Upper lobe of left lung (tissue), 4 donors: ENCODE results near the gene KCNIP3.

Source experiments
- EP300 ChIP-seq, 4 donors: sonication (generic); formaldehyde crosslinking; IDR thresholded peaks; one replicate each; pipeline ENCODE4 v1.5.1; 2017; ENCODE audit warnings: antibody characterized with exemption in 4 of 4, control low read depth in 2 of 4
- POLR2A ChIP-seq, 4 donors: fragments of 450-650 bp; IDR thresholded peaks; one replicate each; pipeline ENCODE4 v1.5.1; 2016 to 2017; ENCODE audit warnings: antibody characterized with exemption in 4 of 4, mild to moderate bottlenecking in 2 of 4
- TF ChIP-seq, protein P1 (sequence below), 6 experiments: fragments of 450-650 bp in 4 of 6; fragments of 200-600 bp in 2 of 6; sonication (generic) in 2 of 6; IDR thresholded peaks; one replicate each; pipeline ENCODE4 v1.5.1; 2016 to 2019; ENCODE audit warnings: antibody characterized with exemption in 6 of 6

DNA sequence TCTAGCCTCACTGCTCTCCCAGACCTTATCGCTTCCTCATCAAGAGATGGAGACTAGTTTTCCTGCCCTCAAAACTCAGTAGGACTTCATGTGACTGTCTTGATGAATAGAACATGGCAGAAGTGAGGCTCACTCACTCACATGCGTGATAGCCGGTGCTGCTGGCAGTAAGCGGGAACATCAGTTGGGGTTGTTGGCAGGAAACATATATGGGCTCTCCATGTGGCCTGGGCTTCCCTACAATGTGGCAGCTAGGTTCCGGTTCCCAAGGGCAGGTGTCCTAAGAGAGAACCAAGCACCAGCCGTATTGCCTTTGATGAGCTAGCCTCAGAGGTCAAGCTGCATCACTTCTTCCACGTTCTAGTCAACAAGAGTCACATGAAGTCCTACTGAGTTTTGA lies 90.2 kb downstream of the KCNIP3 start:
- TF ChIP-seq EP300 (IDR thresholded peaks at IDR 0.05): no peak
- TF ChIP-seq, protein P1, sequence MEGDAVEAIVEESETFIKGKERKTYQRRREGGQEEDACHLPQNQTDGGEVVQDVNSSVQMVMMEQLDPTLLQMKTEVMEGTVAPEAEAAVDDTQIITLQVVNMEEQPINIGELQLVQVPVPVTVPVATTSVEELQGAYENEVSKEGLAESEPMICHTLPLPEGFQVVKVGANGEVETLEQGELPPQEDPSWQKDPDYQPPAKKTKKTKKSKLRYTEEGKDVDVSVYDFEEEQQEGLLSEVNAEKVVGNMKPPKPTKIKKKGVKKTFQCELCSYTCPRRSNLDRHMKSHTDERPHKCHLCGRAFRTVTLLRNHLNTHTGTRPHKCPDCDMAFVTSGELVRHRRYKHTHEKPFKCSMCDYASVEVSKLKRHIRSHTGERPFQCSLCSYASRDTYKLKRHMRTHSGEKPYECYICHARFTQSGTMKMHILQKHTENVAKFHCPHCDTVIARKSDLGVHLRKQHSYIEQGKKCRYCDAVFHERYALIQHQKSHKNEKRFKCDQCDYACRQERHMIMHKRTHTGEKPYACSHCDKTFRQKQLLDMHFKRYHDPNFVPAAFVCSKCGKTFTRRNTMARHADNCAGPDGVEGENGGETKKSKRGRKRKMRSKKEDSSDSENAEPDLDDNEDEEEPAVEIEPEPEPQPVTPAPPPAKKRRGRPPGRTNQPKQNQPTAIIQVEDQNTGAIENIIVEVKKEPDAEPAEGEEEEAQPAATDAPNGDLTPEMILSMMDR (IDR thresholded peaks at IDR 0.05): no peak
- TF ChIP-seq POLR2A (IDR thresholded peaks at IDR 0.05): no peak
